ENCODE results near the gene RTN4RL2. TPM values are rescaled to one million over a fixed set of nuclear protein-coding genes. Genes with fewer than 3 reads are reported as not detected.

Gene RTN4RL2
- polyA plus RNA-seq, 3 donors, result 0.40 to 0.53 (median 0.44) TPM

GRCh38 chr11:57498540-57498939, 38.2 kb downstream of the RTN4RL2 start:
- Histone ChIP-seq H3K4me1 (ENCODE audit: control insufficient read depth in 1 of 2, insufficient read depth in 2 of 2, low read length in 2 of 2) (peaks cover 4 to 10% of the 10 kb centered on the region in 2 donors), H3K9ac (ENCODE audit: insufficient read depth, low read length, poor library complexity, severe bottlenecking) (no peak overlapping the region), H3K4me3 (replicated peaks in 1 of 3; ENCODE audit: low read depth in 2 of 3, low read length in 3 of 3) (no peak overlapping the region), H3K4me2 (replicated peaks; ENCODE audit: extremely low read depth, low read length, poor library complexity, severe bottlenecking) (no peak overlapping the region), H2AFZ (ENCODE audit: insufficient read depth, low read depth, low read length, poor library complexity, severe bottlenecking) (no peak overlapping the region), H4K20me1 (ENCODE audit: insufficient read depth, low read length) (no peaks in the 10 kb centered on the region), H3K79me2 (ENCODE audit: insufficient read depth, low read length) (no peaks in the 10 kb centered on the region), H3K36me3 (replicated peaks in 1 of 2; ENCODE audit: control insufficient read depth in 1 of 2, insufficient read depth in 2 of 2, low read length in 2 of 2) (peaks cover 18 to 29% of the 10 kb centered on the region in 2 donors), H3K27ac (ENCODE audit: low read depth in 1 of 2, low read length in 2 of 2) (no peak overlapping the region), H3K27me3 (ENCODE audit: control insufficient read depth in 2 of 2, insufficient read depth in 2 of 2, low read length in 2 of 2) (no peaks in the 10 kb centered on the region), H3K9me3 (replicated peaks in 1 of 2; ENCODE audit: control insufficient read depth in 1 of 2, insufficient read depth in 1 of 2, low read length in 2 of 2) (no peaks in the 10 kb centered on the region)
- Mint-ChIP-seq H3K27ac (no peak overlapping the region), H3K36me3 (peaks cover 25 to 53% of the 10 kb centered on the region in 2 donors), H3K4me1 (peaks cover 8% of the 10 kb centered on the region), H3K9me3 (no peaks in the 10 kb centered on the region), H3K27me3 (ENCODE audit: low read depth in 3 of 3) (peaks cover 0 to 1% (median 0%) of the 10 kb centered on the region in 3 donors), H3K4me3 (no peak overlapping the region)
- 100% methylated on average over 1 of the region's 6 CpGs for WGBS (ENCODE audit: insufficient coverage)
- intact Hi-C loops (cut with micrococcal nuclease), result no loop called here
- DNase-seq, result no peak
- no peak for TF ChIP-seq CTCF (IDR thresholded peaks at IDR 0.05)

GRCh38 chr11:57499413-57499982, 39.2 kb downstream of the RTN4RL2 start:
- intact Hi-C loops (cut with micrococcal nuclease), result no loop called here
- Mint-ChIP-seq H3K9me3 (no peaks in the 10 kb centered on the region), H3K27me3 (ENCODE audit: low read depth in 3 of 3) (peaks cover 0 to 1% (median 0%) of the 10 kb centered on the region in 3 donors), H3K4me1 (peaks cover 8% of the 10 kb centered on the region), H3K4me3 (peak overlapping the region; percentile 67 to 80), H3K36me3 (peaks cover 25 to 59% of the 10 kb centered on the region in 2 donors), H3K27ac (peak overlapping the region in 3 of 7 donors; percentile 4 to 56 (median 20))
- H3K27me3 ChIP-seq (ENCODE audit: control insufficient read depth in 2 of 2, insufficient read depth in 2 of 2, low read length in 2 of 2), result no peaks in the 10 kb centered on the region
- 28% methylated on average over 28 of the region's 35 CpGs for WGBS (ENCODE audit: insufficient coverage)
- H3K4me2 ChIP-seq (replicated peaks; ENCODE audit: extremely low read depth, low read length, poor library complexity, severe bottlenecking), result peak overlapping the region; percentile 74
- no peaks in the 10 kb centered on the region for H3K9me3 ChIP-seq (replicated peaks in 1 of 2; ENCODE audit: control insufficient read depth in 1 of 2, insufficient read depth in 1 of 2, low read length in 2 of 2)
- peaks cover 14 to 31% of the 10 kb centered on the region in 2 donors for H3K36me3 ChIP-seq (replicated peaks in 1 of 2; ENCODE audit: control insufficient read depth in 1 of 2, insufficient read depth in 2 of 2, low read length in 2 of 2)
- H3K79me2 ChIP-seq (ENCODE audit: insufficient read depth, low read length), result no peaks in the 10 kb centered on the region
- peak overlapping the region; percentile 21 for H3K9ac ChIP-seq (ENCODE audit: insufficient read depth, low read length, poor library complexity, severe bottlenecking)
- no peak overlapping the region for H3K27ac ChIP-seq (ENCODE audit: low read depth in 1 of 2, low read length in 2 of 2)
- DNase-seq, result peak; percentile 79 to 88 (median 81)
- no peak for TF ChIP-seq CTCF (IDR thresholded peaks at IDR 0.05)
- H2AFZ ChIP-seq (ENCODE audit: insufficient read depth, low read depth, low read length, poor library complexity, severe bottlenecking), result peak overlapping the region; percentile 78
- peak overlapping the region in 2 of 3 experiments; percentile 1 to 67 for H3K4me3 ChIP-seq (replicated peaks in 1 of 3; ENCODE audit: low read depth in 2 of 3, low read length in 3 of 3)
- no peaks in the 10 kb centered on the region for H4K20me1 ChIP-seq (ENCODE audit: insufficient read depth, low read length)
- peaks cover 4 to 10% of the 10 kb centered on the region in 2 donors for H3K4me1 ChIP-seq (ENCODE audit: control insufficient read depth in 1 of 2, insufficient read depth in 2 of 2, low read length in 2 of 2)

All from CD14-positive monocyte (primary cell).